HepG2 (cell line): ENCODE data around the gene VCAN. TPM values are rescaled to one million over a fixed set of nuclear protein-coding genes. Genes with fewer than 3 reads are reported as not detected.

Experiments
- ATAC-seq: fragments of 200-7000 bp; cut with Tn5 transposase; 3 replicates; pipeline ENCODE4 v1.9.1; 2020; ENCODE audit warnings: mild to moderate bottlenecking, moderate library complexity
- BruUV-seq: library from RNA; stranded (reverse); fragments of 400-500 nt; replicated peaks from 2 replicates; lab custom pipeline; 2021; lab: Mats Ljungman, UMichigan
- CTCF ChIA-PET: fragments of 300-600 bp; formaldehyde crosslinking; extraction: SDS; loops from one replicate; lab custom pipeline; 2021; ENCODE audit warnings: low total read pairs, inconsistent platforms, low intra/inter-chr PET ratio; lab: Yijun Ruan, JAX
- POLR2A ChIA-PET: fragments of 350-600 bp; sonication (Branson Sonifier 250); formaldehyde crosslinking; loops from one replicate; lab custom pipeline; 2020; ENCODE audit warnings: antibody characterized with exemption, inconsistent platforms; lab: Yijun Ruan, JAX
- DNase-seq: peaks from one replicate; pipeline ENCODE4 v3.0.0-alpha.2; 2015; ENCODE audit warnings: low spot score
- FAIRE-seq: peaks from 3 replicates; lab custom pipeline; 2011; peaks lifted over from hg19 to GRCh38; lab: Jason Lieb, UNC
- H2AFZ ChIP-seq: one replicate; pipeline ENCODE4 v1.6.1; 2011; ENCODE audit warnings: low read length, inconsistent platforms
- H3K27ac ChIP-seq: fragments of 300-600 bp; 3 replicates; pipeline ENCODE4 v1.8.0; 2011; ENCODE audit warnings: mixed run types, mild to moderate bottlenecking, mixed read lengths, low read length, inconsistent platforms; ENCODE audit not compliant: insufficient read depth; ENCODE audit errors: extremely low read length
- H3K27me3 ChIP-seq, 2 experiments: fragments of 200-600 bp in 1 of 2; 2 replicates in 1 of 2; 3 replicates in 1 of 2; pipeline versions ENCODE4 v1.6.0 to v1.8.0; 2011; ENCODE audit warnings: low read length in 2 of 2, mild to moderate bottlenecking in 2 of 2, moderate library complexity in 2 of 2, inconsistent platforms in 1 of 2; ENCODE audit not compliant: insufficient read depth in 2 of 2, control insufficient read depth in 1 of 2
- H3K36me3 ChIP-seq, 2 experiments: fragments of 200-600 bp in 1 of 2; replicated peaks in 1 of 2; 2 replicates in 1 of 2; 3 replicates in 1 of 2; pipeline versions ENCODE4 v1.5.1 to v1.8.0; 2011; ENCODE audit warnings: low read length in 2 of 2, inconsistent platforms in 1 of 2; ENCODE audit not compliant: insufficient read depth in 2 of 2, control insufficient read depth in 1 of 2
- H3K4me1 ChIP-seq: 2 replicates; pipeline ENCODE4 v1.5.1; 2012; ENCODE audit warnings: low read length, inconsistent platforms; ENCODE audit not compliant: insufficient read depth
- H3K4me2 ChIP-seq: 2 replicates; pipeline ENCODE4 v1.6.0; 2011; ENCODE audit warnings: low read depth, low read length, inconsistent platforms
- H3K4me3 ChIP-seq, 3 experiments: fragments of 200-600 bp in 1 of 3; sonication (generic), shearing (Covaris generic) in 1 of 3; replicated peaks in 1 of 3; 2 replicates each; pipeline ENCODE4 v1.5.1; 2011 to 2016; ENCODE audit warnings: low read length in 3 of 3, inconsistent platforms in 2 of 3, low read depth in 2 of 3, mild to moderate bottlenecking in 2 of 3, control low read depth in 1 of 3, mixed read lengths in 1 of 3; ENCODE audit not compliant: insufficient read depth in 1 of 3
- H3K79me2 ChIP-seq: one replicate; pipeline ENCODE4 v1.6.1; 2011; ENCODE audit warnings: low read length, inconsistent platforms; ENCODE audit not compliant: insufficient read depth
- H3K9ac ChIP-seq: 2 replicates; pipeline ENCODE4 v1.6.0; 2011; ENCODE audit warnings: mild to moderate bottlenecking, low read depth, low read length, inconsistent platforms; ENCODE audit not compliant: insufficient read depth
- H3K9me3 ChIP-seq: 2 replicates; pipeline ENCODE4 v1.5.1; 2012; ENCODE audit warnings: mild to moderate bottlenecking, low read length
- H4K20me1 ChIP-seq: 2 replicates; pipeline ENCODE4 v1.6.0; 2011; ENCODE audit warnings: inconsistent platforms, mild to moderate bottlenecking, low read length, moderate library complexity; ENCODE audit not compliant: insufficient read depth
- CREB1 ChIP-seq, 2 experiments: fragments of 450-650 bp in 1 of 2; IDR thresholded peaks; 2 replicates each; pipeline ENCODE4 v1.6.1; 2016 to 2017; ENCODE audit warnings: control low read depth in 1 of 2, mild to moderate bottlenecking in 1 of 2, missing compliant biosample characterization in 1 of 2, missing genetic modification characterization in 1 of 2
- KMT2A ChIP-seq: sonication (generic); formaldehyde crosslinking; IDR thresholded peaks from 2 replicates; pipeline ENCODE4 v1.4.0; 2020; ENCODE audit warnings: missing genetic modification reagents
- NFATC3 ChIP-seq: sonication (generic); formaldehyde crosslinking; IDR thresholded peaks from 2 replicates; pipeline ENCODE4 v1.5.1; 2020; ENCODE audit warnings: mild to moderate bottlenecking, missing genetic modification reagents
- PREB ChIP-seq: sonication (generic); formaldehyde crosslinking; IDR thresholded peaks from 2 replicates; pipeline ENCODE4 v1.4.0; 2020; ENCODE audit warnings: missing genetic modification reagents
- RXRB ChIP-seq: IDR thresholded peaks from 2 replicates; pipeline ENCODE4 v1.6.1; 2016; ENCODE audit warnings: borderline replicate concordance, missing genetic modification reagents, missing compliant biosample characterization
- SKIL ChIP-seq: sonication (generic); formaldehyde crosslinking; IDR thresholded peaks from 2 replicates; pipeline ENCODE4 v1.8.0; 2022; ENCODE audit warnings: missing genetic modification reagents, mild to moderate bottlenecking, moderate library complexity, borderline replicate concordance
- ZNF24 ChIP-seq: fragments of 450-650 bp; IDR thresholded peaks from 2 replicates; pipeline ENCODE4 v1.6.1; 2017; ENCODE audit warnings: antibody characterized with exemption, mild to moderate bottlenecking
- ZNF264 ChIP-seq: sonication (generic); formaldehyde crosslinking; IDR thresholded peaks from 2 replicates; pipeline ENCODE4 v1.4.0; 2020; ENCODE audit warnings: missing genetic modification reagents
- ZNF30 ChIP-seq: sonication (generic); formaldehyde crosslinking; IDR thresholded peaks from 2 replicates; pipeline ENCODE4 v1.5.0; 2020; ENCODE audit warnings: mild to moderate bottlenecking, missing genetic modification reagents
- ZNF670 ChIP-seq: sonication (generic); formaldehyde crosslinking; IDR thresholded peaks from 2 replicates; pipeline ENCODE4 v1.8.0; 2022; ENCODE audit warnings: mild to moderate bottlenecking, missing genetic modification reagents, borderline replicate concordance
- ZNF672 ChIP-seq: sonication (generic); formaldehyde crosslinking; IDR thresholded peaks from 2 replicates; pipeline ENCODE4 v1.8.1; 2022; ENCODE audit warnings: missing genetic modification reagents
- ZNF772 ChIP-seq: sonication (generic); formaldehyde crosslinking; IDR thresholded peaks from 2 replicates; pipeline ENCODE4 v1.5.0; 2020; ENCODE audit warnings: mild to moderate bottlenecking, missing genetic modification reagents
- ZSCAN5A ChIP-seq: sonication (generic); formaldehyde crosslinking; IDR thresholded peaks from 2 replicates; pipeline ENCODE4 v1.8.0; 2022; ENCODE audit warnings: mild to moderate bottlenecking, missing genetic modification reagents, borderline replicate concordance
- ZUFSP ChIP-seq: sonication (generic); formaldehyde crosslinking; IDR thresholded peaks from 2 replicates; pipeline ENCODE4 v1.9.0; 2021; ENCODE audit warnings: missing genetic modification reagents, mild to moderate bottlenecking, borderline replicate concordance
- WGBS: methylation state at CpG from one replicate; pipeline ENCODE4 v1.1.6; 2017; ENCODE audit warnings: low lambda C conversion rate; 5-methylcytosine and 5-hydroxymethylcytosine counted together
- in situ Hi-C: cut with HindIII; loops from 2 replicates; pipeline ENCODE4 v1.10.0; 2017; ENCODE audit warnings: low pct_unique_long_range_greater_than_20kb; ENCODE audit not compliant: extremely low pct_ligation_motif_present
- intact Hi-C: fragments of 100-400 bp; cut with micrococcal nuclease; formaldehyde crosslinking; loops from one replicate; pipeline ENCODE4 v1.10.0; 2022; ENCODE audit not compliant: unreplicated experiment
- polyA plus RNA-seq, 8 experiments: library from polyadenylated mRNA; depleted of rRNA in 3 of 8; stranded (reverse) in 7 of 8; unstranded in 1 of 8; fragments of >200 nt; fragmentation: Illumina TruSeq in 4 of 8; extraction: Trizol in 4 of 8; gene quantifications; 2 replicates each; pipeline versions ENCODE4 v1.2.1 to v1.2.3, GENCODE V29; 2011 to 2016; ENCODE audit warnings: low read depth in 4 of 8, missing spikeins in 1 of 8, mixed read lengths in 1 of 8; ENCODE audit not compliant: insufficient read depth in 1 of 8
- total RNA-seq, 5 experiments: library from RNA; depleted of rRNA; stranded (reverse); fragments of >200 nt; fragmentation: Illumina TruSeq; extraction: Trizol; gene quantifications; 2 replicates each; pipeline ENCODE4 v1.2.3, GENCODE V29; 2016; ENCODE audit warnings: low read depth in 1 of 5

VCAN gene
- total and polyA plus RNA-seq, 2 of the 13 experiments (the other 11 are each of a cell fraction or from before 2014, with no cell fraction given): 1.2 to 3.5 TPM

- intact Hi-C loops (no loop called here), in situ Hi-C loops (no loop called here)
- Histone ChIP-seq H3K4me3 (no peak overlapping the region), H3K9me3 (no peaks in the 10 kb centered on the region), H3K27me3 (peaks cover 0 to 4% of the 10 kb centered on the region in 2 experiments; a peak in 2 of 5 replicates), H3K79me2 (no peaks in the 10 kb centered on the region), H4K20me1 (no peaks in the 10 kb centered on the region), H3K36me3 (no peaks in the 10 kb centered on the region), H3K4me2 (no peak overlapping the region), H3K4me1 (no peaks in the 10 kb centered on the region), H3K27ac (no peak overlapping the region), H3K9ac (no peak overlapping the region), H2AFZ (no peak overlapping the region)
- WGBS: 56% methylated on average over 1 of the region's 1 CpG
- DNase-seq: no peak
- POLR2A ChIA-PET: no interaction called here
- CTCF ChIA-PET: no interaction called here
- no TSS peak for BruUV-seq
- no peak for FAIRE-seq
- no peak for ATAC-seq
- TF ChIP-seq NFATC3 (CRISPR knock-in tag) (no peak), SKIL (CRISPR knock-in tag) (no peak), ZNF30 (CRISPR knock-in tag) (no peak), KMT2A (CRISPR knock-in tag) (no peak), ZNF772 (CRISPR knock-in tag) (no peak), RXRB (no peak), ZNF264 (no peak), ZUFSP (CRISPR knock-in tag) (no peak), PREB (CRISPR knock-in tag) (no peak), ZNF24 (no peak), CREB1 (IDR thresholded peaks at IDR 0.05) (no peak), CREB1 (CRISPR knock-in tag; IDR thresholded peaks at IDR 0.05) (no peak), ZSCAN5A (no peak), ZNF672 (CRISPR knock-in tag) (no peak), ZNF670 (CRISPR knock-in tag) (no peak)
Measured at GRCh38 chr5:83539463-83539790, 67.9 kb downstream of the VCAN start.
